Measurements from ENCODE around the gene SIKE1.
"Not testable (repeated sequence)": the region's sequence is repeated elsewhere in the genome, so short reads cannot be mapped to it uniquely, and the experiment has no call there.

The SIKE1 gene

DNA sequence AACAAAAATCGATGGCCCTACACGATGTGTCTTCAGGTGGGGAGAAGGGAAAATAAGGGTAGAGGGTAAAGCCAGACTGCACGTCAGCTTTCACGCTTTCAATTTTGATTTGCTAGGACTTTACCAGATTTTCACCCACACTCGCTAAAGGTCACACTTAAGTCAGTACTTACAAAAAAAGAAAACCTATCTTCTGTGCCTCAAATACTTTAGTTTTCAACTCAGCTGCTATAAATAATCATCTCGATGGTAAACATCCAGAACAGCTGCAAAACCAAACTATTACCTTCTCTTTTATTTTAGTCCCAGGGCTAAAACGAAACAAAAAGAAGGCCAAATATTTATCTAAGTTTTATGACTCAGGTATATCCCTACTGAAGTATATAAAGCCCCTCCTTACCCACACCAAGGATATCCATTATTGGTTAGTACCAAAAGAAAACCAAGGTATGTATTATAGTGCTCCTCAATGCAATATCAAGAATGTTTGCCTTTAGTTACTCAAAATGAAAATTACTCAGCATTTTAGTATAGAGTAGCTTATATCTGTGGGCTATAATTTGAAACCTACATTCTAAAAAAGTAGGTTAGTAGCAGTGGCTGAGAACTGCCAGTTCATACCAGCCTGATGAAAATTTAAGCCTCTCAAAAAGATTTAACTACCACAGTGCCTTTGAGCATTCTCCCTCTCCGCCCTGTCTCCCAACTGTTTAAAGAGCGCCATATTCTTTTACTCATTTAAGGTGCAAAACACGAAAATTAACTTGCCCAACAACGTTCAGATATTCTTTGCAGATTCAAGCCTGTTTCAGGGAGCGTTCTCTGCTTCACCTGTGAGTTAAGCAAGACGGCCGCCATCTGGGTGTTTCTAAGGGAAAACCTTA lies 24.2 kb downstream of the SIKE1 start:
- no peak for DNase-seq (ENCODE audit: low read depth in 2 of 2, low spot score in 1 of 2)

DNA sequence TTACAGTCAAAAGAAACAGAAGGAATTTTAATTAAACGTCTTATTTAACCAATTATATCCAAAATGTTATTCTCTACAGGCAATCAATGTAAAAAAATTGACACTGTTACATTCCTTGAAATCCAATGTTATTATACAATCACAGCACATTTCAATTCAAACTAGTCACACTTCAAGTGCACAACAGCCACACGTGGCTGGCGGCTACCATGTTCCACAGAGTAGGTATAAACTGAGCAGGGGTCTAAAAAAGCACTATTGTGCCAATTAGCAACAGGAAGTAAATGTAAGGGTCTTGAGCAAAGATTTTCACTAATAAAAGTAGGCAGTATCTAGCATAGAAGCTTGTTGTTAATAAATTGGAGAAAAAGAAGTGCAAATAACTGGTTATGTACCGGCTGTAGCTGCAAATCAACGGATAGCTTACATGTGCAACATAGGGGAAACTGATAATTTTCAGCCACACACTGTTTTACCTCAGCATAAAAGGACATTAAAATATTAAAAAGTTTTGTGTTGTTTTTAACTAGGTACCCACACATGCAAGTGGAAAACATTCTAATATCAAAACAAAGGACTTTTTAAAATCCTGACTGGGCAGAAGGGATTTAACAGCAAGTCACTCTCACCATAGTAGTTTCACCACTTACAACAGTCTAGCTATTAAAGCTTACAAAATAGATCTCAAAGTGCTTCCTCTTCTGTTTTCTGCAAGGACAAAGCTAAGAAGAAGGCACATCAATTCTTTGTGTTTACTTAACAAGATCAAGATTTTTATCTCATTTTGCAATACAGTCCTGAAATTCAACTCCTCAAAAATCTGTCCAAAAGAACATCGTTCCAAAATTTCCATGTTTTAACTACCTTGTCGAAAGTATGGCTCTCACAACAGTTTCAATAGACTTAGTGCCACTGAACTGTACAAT lies 25.2 kb downstream of the SIKE1 start:
- no peak for DNase-seq (ENCODE audit: low read depth in 2 of 2, low spot score in 1 of 2)

DNA sequence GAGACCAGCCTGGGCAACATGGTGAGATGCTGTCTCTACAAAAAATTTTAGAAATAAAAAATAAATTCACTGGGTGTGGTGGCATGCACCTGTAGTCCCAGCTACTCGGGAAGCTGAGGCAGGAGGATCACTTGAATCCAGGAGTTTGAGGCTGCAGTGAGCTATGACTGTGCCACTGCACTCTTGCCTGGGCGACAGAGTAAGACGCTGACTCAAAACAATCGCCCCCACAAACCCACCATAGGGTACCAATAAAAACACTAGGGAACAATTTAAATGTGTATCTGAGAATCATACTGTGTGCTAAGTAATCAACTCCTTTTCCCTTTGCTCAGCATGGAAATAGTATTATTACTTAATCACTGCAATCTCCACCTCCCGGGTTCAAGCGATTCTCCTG lies 26.8 kb downstream of the SIKE1 start:
- DNase-seq (ENCODE audit: low read depth in 2 of 2, low spot score in 1 of 2): not testable (repeated sequence)

DNA sequence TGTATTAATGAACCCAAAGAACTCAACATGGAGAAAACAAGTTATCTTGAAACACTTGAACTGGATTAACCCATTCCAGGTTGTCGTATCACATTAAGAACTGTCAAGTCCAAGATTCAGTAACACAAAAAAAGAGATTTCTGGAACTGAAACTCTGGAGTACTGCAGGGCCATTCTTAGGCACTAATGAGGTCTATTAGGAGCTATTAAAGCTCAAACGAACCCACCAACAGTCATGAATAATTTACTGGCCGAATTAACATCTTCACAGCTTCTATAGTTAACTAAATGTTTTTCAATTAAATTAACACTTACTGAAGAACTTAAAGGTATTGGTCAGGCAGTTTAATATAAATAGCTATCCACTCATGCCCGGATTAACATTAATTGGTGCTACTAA lies 27.3 kb downstream of the SIKE1 start:
- no peak for DNase-seq (ENCODE audit: low read depth in 2 of 2, low spot score in 1 of 2)

DNA sequence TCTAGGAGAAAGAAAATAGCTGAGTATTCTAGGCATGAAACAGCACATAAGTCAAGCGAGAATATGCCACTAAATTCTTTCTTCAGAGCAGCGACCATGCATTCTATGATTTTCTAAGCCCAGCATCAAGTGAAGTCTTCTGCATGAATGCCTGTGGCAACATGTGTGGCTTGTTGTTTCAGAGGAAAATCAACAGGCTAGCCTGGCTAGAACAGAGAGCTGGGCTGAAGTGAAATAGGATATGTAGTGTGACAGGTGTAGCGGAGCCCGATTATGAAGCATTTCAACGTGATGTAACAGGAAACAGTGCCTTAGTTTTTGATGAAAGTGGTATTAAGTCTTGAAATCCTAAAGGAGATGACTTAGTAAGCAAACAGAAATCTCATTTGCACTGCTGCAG lies 29.7 kb downstream of the SIKE1 start:
- DNase-seq (ENCODE audit: low read depth in 2 of 2, low spot score in 1 of 2): no peak

DNA sequence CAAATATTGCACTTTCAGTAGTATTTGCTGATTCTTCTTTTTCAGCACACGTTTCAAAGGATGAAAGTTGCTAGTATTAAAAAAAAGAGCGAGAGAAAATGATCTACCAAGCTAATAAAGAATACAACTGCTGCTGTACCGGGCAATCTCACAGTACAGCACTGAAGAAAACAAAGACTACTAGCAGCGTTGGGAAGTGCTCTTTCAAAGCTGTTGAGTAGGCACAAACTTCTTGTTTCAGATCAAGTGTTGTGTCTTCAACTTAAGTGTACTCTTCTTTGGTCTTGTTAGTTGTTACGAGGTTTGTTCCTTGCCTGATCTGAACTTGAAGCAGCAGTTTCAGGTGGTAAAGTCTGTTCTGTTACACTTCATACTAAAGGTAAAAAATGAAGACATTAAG lies 30.6 kb downstream of the SIKE1 start:
- DNase-seq (ENCODE audit: low read depth in 2 of 2, low spot score in 1 of 2): no peak

- DNase-seq (ENCODE audit: low read depth in 2 of 2, low spot score in 1 of 2): no peak
Measured at GRCh38 chr1:114746450-114747121, 33.9 kb downstream of the SIKE1 start.

GRCh38 chr1:114745291-114745690 lies 35.2 kb downstream of the SIKE1 start:
- DNase-seq (ENCODE audit: low read depth in 2 of 2, low spot score in 1 of 2): no peak

DNA sequence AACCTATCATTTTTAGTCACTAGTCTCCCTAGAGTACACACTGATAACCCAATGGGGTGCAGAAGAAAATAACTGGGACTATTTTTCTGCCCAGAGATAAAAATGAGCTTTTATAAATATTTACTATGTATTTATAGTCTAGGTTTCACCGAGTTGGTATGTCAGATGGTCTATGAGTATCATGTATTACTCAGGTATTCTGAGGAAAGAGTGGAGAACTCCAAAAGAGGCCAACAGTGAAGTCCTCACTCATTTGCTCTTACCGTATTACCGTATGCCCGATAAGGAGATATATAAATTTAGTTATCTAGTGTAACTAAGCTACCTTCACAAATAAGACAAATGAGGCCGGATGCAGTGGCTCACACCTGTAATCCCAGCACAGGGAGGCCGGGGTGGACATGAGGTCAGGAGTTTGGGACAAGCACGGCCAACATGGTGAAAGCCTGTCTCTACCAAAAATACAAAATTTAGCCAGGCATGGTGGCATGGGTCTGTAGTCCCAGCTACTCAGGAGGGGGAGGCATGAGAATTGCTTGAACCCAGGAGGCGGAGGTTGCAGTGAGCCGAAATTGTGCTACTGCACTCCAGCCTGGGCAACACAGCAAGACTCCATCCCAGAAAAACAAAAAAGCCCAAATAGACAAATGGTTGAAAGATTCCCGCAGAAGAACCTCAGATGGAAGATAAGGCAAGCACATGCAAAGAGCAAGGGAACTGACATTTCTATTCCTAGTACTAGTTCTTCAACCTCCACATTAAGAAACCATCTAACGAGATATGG lies 38.3 kb downstream of the SIKE1 start:
- DNase-seq (ENCODE audit: low read depth in 2 of 2, low spot score in 1 of 2): no peak

DNA sequence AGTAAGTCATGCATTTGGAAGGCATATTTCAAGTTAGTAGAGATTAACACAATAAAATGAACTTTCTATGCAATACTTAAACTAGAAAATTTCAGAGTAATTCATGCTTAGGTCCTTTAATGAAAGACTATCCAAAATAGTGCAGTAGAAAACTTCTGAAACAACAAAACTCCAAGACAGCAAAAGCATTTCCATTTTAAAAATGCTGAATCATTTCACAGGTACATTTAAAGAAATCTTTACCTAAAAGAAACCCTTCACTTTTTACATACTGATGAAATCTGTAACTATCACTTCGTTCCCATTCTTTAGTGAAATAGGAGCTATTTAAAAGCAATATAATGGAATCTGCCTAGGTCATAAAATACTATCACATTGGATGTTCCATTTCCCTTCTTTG lies 40.2 kb downstream of the SIKE1 start:
- DNase-seq (ENCODE audit: low read depth in 2 of 2, low spot score in 1 of 2): no peak

DNA sequence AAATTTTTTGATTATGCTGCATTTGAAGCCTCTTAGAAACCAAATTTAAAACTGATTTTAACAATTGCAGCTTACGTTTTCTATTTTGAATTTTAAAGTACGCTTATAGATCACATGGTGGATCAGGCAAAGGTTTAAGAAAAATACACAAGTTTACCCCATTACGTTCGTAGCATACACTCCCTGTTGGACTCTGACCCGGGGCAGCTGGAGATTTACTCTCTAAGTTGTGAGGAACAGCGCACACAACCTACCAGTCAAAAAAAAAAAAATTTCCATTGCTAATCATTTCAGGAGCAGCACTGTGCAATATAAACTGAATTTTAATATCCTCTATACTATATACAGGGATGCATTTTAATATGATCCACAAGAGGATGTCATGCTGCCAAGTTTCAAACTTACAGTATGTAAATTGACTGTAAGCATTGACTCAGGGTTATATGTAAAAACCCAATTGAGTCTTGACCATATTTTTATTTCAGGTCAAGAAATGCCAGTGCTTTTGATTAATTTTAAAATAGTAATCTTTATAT lies 43.1 kb downstream of the SIKE1 start:
- no peak for DNase-seq (ENCODE audit: low read depth in 2 of 2, low spot score in 1 of 2)

DNA sequence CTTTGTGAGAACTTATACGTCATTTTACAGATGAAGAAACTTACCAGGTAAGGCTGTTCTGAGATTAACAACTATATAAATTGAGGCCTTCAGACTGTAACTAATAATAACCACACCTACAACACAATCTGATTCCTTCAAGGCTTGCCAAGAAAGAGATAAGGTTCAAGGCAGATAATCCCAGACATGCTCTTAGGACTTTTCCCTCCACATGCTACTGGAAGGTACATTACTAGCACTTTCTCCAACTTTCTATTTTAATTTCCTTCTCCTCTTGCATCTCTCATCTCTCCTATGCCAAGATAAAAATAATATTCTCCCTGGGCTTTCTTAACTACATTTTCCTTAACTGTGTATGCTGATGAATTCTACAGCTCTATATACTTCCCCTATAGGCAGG lies 45.0 kb downstream of the SIKE1 start:
- no peak for DNase-seq (ENCODE audit: low read depth in 2 of 2, low spot score in 1 of 2)

GRCh38 chr1:114729782-114730181 lies 50.7 kb downstream of the SIKE1 start:
- DNase-seq (ENCODE audit: low read depth in 2 of 2, low spot score in 1 of 2): no peak

GRCh38 chr1:114728553-114728952 lies 51.9 kb downstream of the SIKE1 start:
- no peak for DNase-seq (ENCODE audit: low read depth in 2 of 2, low spot score in 1 of 2)

DNA sequence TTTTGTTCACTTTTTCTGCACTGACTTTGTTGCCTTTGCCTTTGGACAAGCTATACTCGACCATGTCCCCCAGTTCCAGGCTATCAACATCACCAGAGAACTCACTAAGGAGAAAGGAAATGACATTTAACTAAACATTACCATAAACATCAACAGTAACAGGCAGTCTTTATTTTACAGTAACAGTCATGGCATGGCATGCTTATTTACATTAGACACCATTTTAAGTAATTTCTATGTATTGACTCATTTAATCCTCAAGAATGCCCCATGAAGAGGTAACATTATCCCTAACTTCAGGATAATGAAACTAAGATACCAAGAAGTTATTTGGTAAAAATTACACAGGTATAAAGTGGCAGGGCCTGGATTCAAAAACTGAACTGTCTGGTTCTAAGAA lies 55.3 kb downstream of the SIKE1 start:
- no peak for DNase-seq (ENCODE audit: low read depth in 2 of 2, low spot score in 1 of 2)

- no peak for DNase-seq (ENCODE audit: low read depth in 2 of 2, low spot score in 1 of 2)
Measured at GRCh38 chr1:114723915-114724314, 56.6 kb downstream of the SIKE1 start.

- no peak for DNase-seq (ENCODE audit: low read depth in 2 of 2, low spot score in 1 of 2)
Measured at GRCh38 chr1:114723457-114723856, 57.0 kb downstream of the SIKE1 start.

DNA sequence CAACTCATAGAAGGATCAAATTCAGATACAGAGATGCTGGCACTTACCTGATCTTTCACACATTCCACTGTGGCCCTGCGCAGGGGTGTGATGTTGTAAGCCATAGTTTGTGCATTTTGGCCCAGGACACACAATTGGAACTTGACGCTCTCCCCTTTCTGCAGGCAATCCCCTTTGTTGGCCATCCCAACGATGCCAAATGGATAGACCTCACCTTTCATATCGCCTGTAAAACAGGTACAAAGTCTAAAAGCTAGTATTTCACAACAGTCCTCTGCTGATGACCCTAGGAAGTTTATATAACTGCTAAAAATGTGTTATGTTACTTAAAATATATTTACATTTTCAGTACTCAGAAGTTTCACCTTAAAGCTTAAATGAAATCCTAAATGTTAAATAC lies 60.0 kb downstream of the SIKE1 start:
- no peak for DNase-seq (ENCODE audit: low read depth in 2 of 2, low spot score in 1 of 2)
